ENCODE measurements around the gene HNRNPC. TPM values are rescaled to one million over a fixed set of nuclear protein-coding genes. Genes with fewer than 3 reads are reported as not detected.

The HNRNPC gene
- total and polyA plus RNA-seq, 10 of the 15 experiments (the other 5 are each of a cell fraction or from before 2014, with no cell fraction given) = 679 to 1,492 (median 1,262) TPM

DNA sequence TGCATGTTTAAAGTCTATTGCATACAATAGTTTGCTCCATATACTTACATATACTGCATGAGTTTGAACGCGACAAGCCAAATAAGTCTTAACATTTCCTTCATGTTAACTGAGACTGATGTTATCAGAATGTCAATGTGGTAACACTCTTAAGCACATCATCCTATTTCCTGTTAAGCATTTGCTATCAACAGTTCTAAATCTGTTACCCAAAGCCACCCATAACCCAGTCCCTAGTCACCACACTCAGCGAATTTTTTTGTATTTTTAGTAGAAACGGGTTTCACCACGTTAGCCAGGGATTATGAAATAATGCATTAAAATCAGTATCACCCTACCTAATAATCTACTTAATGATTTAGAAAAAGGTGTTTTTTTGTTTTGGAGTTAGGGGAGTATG lies 39.4 kb downstream of the HNRNPC start:
- CTCF ChIA-PET = interaction anchor here (0.7 to 1.4 kb wide), 3 partner anchors 9 to 150 kb away, joined by 3 to 4 read pairs (median 3); no protein-coding TSS in a partner anchor
- DNase-seq (ENCODE audit: low read depth, low spot score) (no peak), FAIRE-seq (no peak), ATAC-seq (no peak)
- Histone ChIP-seq H3K4me2 (ENCODE audit: control insufficient read depth, insufficient read depth) (no peak overlapping the region), H4K20me1 (ENCODE audit: control insufficient read depth, insufficient read depth) (peaks cover 10% of the 10 kb centered on the region), H3K27ac (ENCODE audit: control insufficient read depth, insufficient read depth) (no peak overlapping the region), H3K4me3 (no peak overlapping the region), H3K27me3 (replicated peaks in 1 of 2; ENCODE audit: control insufficient read depth in 2 of 2, insufficient read depth in 2 of 2, low read length in 1 of 2) (no peaks in the 10 kb centered on the region), H2AFZ (ENCODE audit: control insufficient read depth, low read depth, low read length) (no peak overlapping the region), H3K9me3 (replicated peaks; ENCODE audit: control insufficient read depth, insufficient read depth, low read length) (no peaks in the 10 kb centered on the region), H3K79me2 (ENCODE audit: control insufficient read depth, insufficient read depth, low read length) (peaks cover 65% of the 10 kb centered on the region), H3K36me3 (ENCODE audit: control insufficient read depth in 2 of 2, insufficient read depth in 2 of 2, low read length in 1 of 2) (peaks cover 14 to 68% of the 10 kb centered on the region in 2 experiments), H3K4me1 (ENCODE audit: control insufficient read depth, insufficient read depth, low read length) (no peaks in the 10 kb centered on the region), H3K9ac (ENCODE audit: control insufficient read depth, insufficient read depth, low read length) (no peak overlapping the region)
- RAD21 ChIA-PET (ENCODE audit: unreplicated experiment) = interaction anchor here (1.0 kb wide), 1 partner anchor 37 kb away, joined by 3 read pairs; no protein-coding TSS in a partner anchor
- in situ Hi-C loops (cut with MboI) (no loop called here), intact Hi-C loops (cut with micrococcal nuclease; ENCODE audit: unreplicated experiment) (no loop called here)
- no TSS peak for BruUV-seq (replicated peaks)
- TF ChIP-seq, protein P1, sequence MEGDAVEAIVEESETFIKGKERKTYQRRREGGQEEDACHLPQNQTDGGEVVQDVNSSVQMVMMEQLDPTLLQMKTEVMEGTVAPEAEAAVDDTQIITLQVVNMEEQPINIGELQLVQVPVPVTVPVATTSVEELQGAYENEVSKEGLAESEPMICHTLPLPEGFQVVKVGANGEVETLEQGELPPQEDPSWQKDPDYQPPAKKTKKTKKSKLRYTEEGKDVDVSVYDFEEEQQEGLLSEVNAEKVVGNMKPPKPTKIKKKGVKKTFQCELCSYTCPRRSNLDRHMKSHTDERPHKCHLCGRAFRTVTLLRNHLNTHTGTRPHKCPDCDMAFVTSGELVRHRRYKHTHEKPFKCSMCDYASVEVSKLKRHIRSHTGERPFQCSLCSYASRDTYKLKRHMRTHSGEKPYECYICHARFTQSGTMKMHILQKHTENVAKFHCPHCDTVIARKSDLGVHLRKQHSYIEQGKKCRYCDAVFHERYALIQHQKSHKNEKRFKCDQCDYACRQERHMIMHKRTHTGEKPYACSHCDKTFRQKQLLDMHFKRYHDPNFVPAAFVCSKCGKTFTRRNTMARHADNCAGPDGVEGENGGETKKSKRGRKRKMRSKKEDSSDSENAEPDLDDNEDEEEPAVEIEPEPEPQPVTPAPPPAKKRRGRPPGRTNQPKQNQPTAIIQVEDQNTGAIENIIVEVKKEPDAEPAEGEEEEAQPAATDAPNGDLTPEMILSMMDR (IDR thresholded peaks at IDR 0.05 in 2 of 3, conservative IDR thresholded peaks at IDR 0.05 in 1 of 3; ENCODE audit: control insufficient read depth in 2 of 3, extremely low read depth in 1 of 3, insufficient read depth in 1 of 3, low read depth in 3 of 3, low read length in 3 of 3) = no peak
- no peak for TF ChIP-seq KDM1A (IDR thresholded peaks at IDR 0.05; ENCODE audit: borderline replicate concordance)
- TF ChIP-seq, protein P2, sequence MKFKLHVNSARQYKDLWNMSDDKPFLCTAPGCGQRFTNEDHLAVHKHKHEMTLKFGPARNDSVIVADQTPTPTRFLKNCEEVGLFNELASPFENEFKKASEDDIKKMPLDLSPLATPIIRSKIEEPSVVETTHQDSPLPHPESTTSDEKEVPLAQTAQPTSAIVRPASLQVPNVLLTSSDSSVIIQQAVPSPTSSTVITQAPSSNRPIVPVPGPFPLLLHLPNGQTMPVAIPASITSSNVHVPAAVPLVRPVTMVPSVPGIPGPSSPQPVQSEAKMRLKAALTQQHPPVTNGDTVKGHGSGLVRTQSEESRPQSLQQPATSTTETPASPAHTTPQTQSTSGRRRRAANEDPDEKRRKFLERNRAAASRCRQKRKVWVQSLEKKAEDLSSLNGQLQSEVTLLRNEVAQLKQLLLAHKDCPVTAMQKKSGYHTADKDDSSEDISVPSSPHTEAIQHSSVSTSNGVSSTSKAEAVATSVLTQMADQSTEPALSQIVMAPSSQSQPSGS (IDR thresholded peaks at IDR 0.05; ENCODE audit: low read length) = no peak
- TF ChIP-seq, protein P3, sequence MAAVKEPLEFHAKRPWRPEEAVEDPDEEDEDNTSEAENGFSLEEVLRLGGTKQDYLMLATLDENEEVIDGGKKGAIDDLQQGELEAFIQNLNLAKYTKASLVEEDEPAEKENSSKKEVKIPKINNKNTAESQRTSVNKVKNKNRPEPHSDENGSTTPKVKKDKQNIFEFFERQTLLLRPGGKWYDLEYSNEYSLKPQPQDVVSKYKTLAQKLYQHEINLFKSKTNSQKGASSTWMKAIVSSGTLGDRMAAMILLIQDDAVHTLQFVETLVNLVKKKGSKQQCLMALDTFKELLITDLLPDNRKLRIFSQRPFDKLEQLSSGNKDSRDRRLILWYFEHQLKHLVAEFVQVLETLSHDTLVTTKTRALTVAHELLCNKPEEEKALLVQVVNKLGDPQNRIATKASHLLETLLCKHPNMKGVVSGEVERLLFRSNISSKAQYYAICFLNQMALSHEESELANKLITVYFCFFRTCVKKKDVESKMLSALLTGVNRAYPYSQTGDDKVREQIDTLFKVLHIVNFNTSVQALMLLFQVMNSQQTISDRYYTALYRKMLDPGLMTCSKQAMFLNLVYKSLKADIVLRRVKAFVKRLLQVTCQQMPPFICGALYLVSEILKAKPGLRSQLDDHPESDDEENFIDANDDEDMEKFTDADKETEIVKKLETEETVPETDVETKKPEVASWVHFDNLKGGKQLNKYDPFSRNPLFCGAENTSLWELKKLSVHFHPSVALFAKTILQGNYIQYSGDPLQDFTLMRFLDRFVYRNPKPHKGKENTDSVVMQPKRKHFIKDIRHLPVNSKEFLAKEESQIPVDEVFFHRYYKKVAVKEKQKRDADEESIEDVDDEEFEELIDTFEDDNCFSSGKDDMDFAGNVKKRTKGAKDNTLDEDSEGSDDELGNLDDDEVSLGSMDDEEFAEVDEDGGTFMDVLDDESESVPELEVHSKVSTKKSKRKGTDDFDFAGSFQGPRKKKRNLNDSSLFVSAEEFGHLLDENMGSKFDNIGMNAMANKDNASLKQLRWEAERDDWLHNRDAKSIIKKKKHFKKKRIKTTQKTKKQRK (IDR thresholded peaks at IDR 0.05; ENCODE audit: low read depth, low read length) = no peak
- TF ChIP-seq, protein P4, sequence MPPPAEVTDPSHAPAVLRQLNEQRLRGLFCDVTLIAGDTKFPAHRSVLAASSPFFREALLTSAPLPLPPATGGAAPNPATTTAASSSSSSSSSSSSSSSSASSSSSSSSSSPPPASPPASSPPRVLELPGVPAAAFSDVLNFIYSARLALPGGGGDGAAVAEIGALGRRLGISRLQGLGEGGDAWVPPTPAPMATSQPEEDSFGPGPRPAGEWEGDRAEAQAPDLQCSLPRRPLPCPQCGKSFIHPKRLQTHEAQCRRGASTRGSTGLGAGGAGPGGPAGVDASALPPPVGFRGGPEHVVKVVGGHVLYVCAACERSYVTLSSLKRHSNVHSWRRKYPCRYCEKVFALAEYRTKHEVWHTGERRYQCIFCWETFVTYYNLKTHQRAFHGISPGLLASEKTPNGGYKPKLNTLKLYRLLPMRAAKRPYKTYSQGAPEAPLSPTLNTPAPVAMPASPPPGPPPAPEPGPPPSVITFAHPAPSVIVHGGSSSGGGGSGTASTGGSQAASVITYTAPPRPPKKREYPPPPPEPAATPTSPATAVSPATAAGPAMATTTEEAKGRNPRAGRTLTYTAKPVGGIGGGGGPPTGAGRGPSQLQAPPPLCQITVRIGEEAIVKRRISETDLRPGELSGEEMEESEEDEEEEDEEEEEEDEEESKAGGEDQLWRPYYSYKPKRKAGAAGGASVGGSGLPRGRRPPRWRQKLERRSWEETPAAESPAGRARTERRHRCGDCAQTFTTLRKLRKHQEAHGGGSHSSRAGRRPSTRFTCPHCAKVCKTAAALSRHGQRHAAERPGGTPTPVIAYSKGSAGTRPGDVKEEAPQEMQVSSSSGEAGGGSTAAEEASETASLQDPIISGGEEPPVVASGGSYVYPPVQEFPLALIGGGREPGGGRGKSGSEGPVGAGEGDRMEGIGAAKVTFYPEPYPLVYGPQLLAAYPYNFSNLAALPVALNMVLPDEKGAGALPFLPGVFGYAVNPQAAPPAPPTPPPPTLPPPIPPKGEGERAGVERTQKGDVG (CRISPR knock-in tag; IDR thresholded peaks at IDR 0.05) = no peak
- no peak for TF ChIP-seq IRF4 (IDR thresholded peaks at IDR 0.05; ENCODE audit: low read depth, low read length)
- TF ChIP-seq NRF1 (conservative IDR thresholded peaks at IDR 0.05; ENCODE audit: low read depth, low read length) = no peak
- TF ChIP-seq STAT3 (IDR thresholded peaks at IDR 0.05; ENCODE audit: low read depth, low read length) = no peak
- TF ChIP-seq CEBPB (IDR thresholded peaks at IDR 0.05; ENCODE audit: borderline replicate concordance in 1 of 2, low read depth in 2 of 2, low read length in 2 of 2) = no peak
- no peak for TF ChIP-seq JUND (IDR thresholded peaks at IDR 0.05; ENCODE audit: low read depth, low read length)
- no peak for TF ChIP-seq MYB (IDR thresholded peaks at IDR 0.05; ENCODE audit: borderline replicate concordance, low read depth, low read length)
- 62% methylated on average over 5 of the region's 5 CpGs for WGBS (ENCODE audit: insufficient coverage, insufficient replicate concordance, low lambda C conversion rate, missing lambda C conversion rate)
- POLR2A ChIA-PET = no interaction called here
- SMC1A ChIA-PET (ENCODE audit: uncharacterized antibody, unreplicated experiment) = interaction anchor here (1.4 kb wide), 1 partner anchor 15 kb away, joined by 4 read pairs; no protein-coding TSS in a partner anchor

All from GM12878 (cell line).